ENCODE data around the gene IFNA17. TPM values are rescaled to one million over a fixed set of nuclear protein-coding genes. Genes with fewer than 3 reads are reported as not detected.
A peak's percentile ranks its signal among the peaks of the same experiment; 100 is the strongest.
"Not testable (repeated sequence)": the region's sequence is repeated elsewhere in the genome, so short reads cannot be mapped to it uniquely, and the experiment has no call there.

The IFNA17 gene
- polyA plus RNA-seq, 1 experiment = not detected

GRCh38 chr9:21205204-21205603, 22.8 kb downstream of the IFNA17 start:
- H3K4me3 ChIP-seq (ENCODE audit: low read depth, low read length) = no peak overlapping the region
- POLR2A ChIA-PET = no interaction called here
- CTCF ChIA-PET = no interaction called here
- H3K36me3 ChIP-seq (ENCODE audit: control insufficient read depth, insufficient read depth, low read length) = no peaks in the 10 kb centered on the region
- no peak for TF ChIP-seq CTCF (IDR thresholded peaks at IDR 0.05; ENCODE audit: insufficient read depth, low read depth, low read length)
- peaks cover 2% of the 10 kb centered on the region; the same call in 1 of the 2 replicates for H3K27me3 ChIP-seq (ENCODE audit: control insufficient read depth, insufficient read depth, low read length)
- DNase-seq (ENCODE audit: low read depth) = no peak

- H3K27me3 ChIP-seq (ENCODE audit: control insufficient read depth, insufficient read depth, low read length); H3K4me3 ChIP-seq (ENCODE audit: low read depth, low read length); H3K36me3 ChIP-seq (ENCODE audit: control insufficient read depth, insufficient read depth, low read length); DNase-seq (ENCODE audit: low read depth); POLR2A ChIA-PET: not testable (repeated sequence)
- CTCF ChIA-PET = interaction anchor here (1.4 kb wide), 1 partner anchor 11 kb away, joined by 4 read pairs; no protein-coding TSS in a partner anchor
Observed at GRCh38 chr9:21202105-21202504, 25.9 kb downstream of the IFNA17 start, which contains the start of gene IFNA7. TSS of gene IFNA7 (minus strand) at chr9:21202205. CDS start at chr9:21202165, 40 bp downstream.

GRCh38 chr9:21194867-21195776, 32.9 kb downstream of the IFNA17 start:
- H3K36me3 ChIP-seq (ENCODE audit: control insufficient read depth, insufficient read depth, low read length); H3K27me3 ChIP-seq (ENCODE audit: control insufficient read depth, insufficient read depth, low read length); POLR2A ChIA-PET; DNase-seq (ENCODE audit: low read depth); H3K4me3 ChIP-seq (ENCODE audit: low read depth, low read length): not testable (repeated sequence)
- CTCF ChIA-PET = interaction anchor here (0.7 to 1.6 kb wide), 7 partner anchors 9 to 596 kb away, joined by 3 to 5 read pairs (median 4); partner anchors contain the start of gene IFNA10
- peak; percentile 54 for TF ChIP-seq CTCF (IDR thresholded peaks at IDR 0.05; ENCODE audit: insufficient read depth, low read depth, low read length)

- H3K4me3 ChIP-seq (ENCODE audit: low read depth, low read length); CTCF ChIA-PET; H3K27me3 ChIP-seq (ENCODE audit: control insufficient read depth, insufficient read depth, low read length); POLR2A ChIA-PET; DNase-seq (ENCODE audit: low read depth); H3K36me3 ChIP-seq (ENCODE audit: control insufficient read depth, insufficient read depth, low read length): not testable (repeated sequence)
Observed at GRCh38 chr9:21187487-21187886, 40.5 kb downstream of the IFNA17 start, which contains the start of gene IFNA4. TSS of gene IFNA4 (minus strand) at chr9:21187587. CDS start at chr9:21187531, 56 bp downstream.

GRCh38 chr9:21182810-21183736, 44.9 kb downstream of the IFNA17 start:
- H3K36me3 ChIP-seq (ENCODE audit: control insufficient read depth, insufficient read depth, low read length); H3K4me3 ChIP-seq (ENCODE audit: low read depth, low read length); DNase-seq (ENCODE audit: low read depth); H3K27me3 ChIP-seq (ENCODE audit: control insufficient read depth, insufficient read depth, low read length); POLR2A ChIA-PET: not testable (repeated sequence)
- TF ChIP-seq CTCF (IDR thresholded peaks at IDR 0.05; ENCODE audit: insufficient read depth, low read depth, low read length) = peak; percentile 41; the same call in 1 of the 2 replicates
- CTCF ChIA-PET = interaction anchor here (0.7 to 2.2 kb wide), 7 partner anchors 9 to 606 kb away, joined by 3 to 5 read pairs (median 4); no protein-coding TSS in a partner anchor

Other genes starting within 250 kb of the IFNA17 start
- gene HACD4, start 196.6 kb downstream of the IFNA17 start, polyA plus RNA-seq (2011; rRNA removed) = 4.3 and 8.6 TPM in 2 replicates
- not detected in 2 replicates for gene IFNB1, start 150.3 kb downstream of the IFNA17 start, polyA plus RNA-seq (2011; rRNA removed)
- not detected in 2 replicates for gene IFNW1, start 86.4 kb downstream of the IFNA17 start, polyA plus RNA-seq (2011; rRNA removed)
- gene IFNA21, start 61.6 kb downstream of the IFNA17 start, polyA plus RNA-seq (2011; rRNA removed) = not detected in 2 replicates
- not detected in 2 replicates for gene IFNA4, start 40.6 kb downstream of the IFNA17 start, polyA plus RNA-seq (2011; rRNA removed)
- not detected in 2 replicates for gene IFNA7, start 26.0 kb downstream of the IFNA17 start, polyA plus RNA-seq (2011; rRNA removed)
- gene IFNA10, start 21.1 kb downstream of the IFNA17 start, polyA plus RNA-seq (2011; rRNA removed) = not detected in 2 replicates
- gene IFNA16, start 10.9 kb downstream of the IFNA17 start, polyA plus RNA-seq (2011; rRNA removed) = not detected in 2 replicates
- gene IFNA14, start 11.8 kb upstream of the IFNA17 start, polyA plus RNA-seq (2011; rRNA removed) = not detected in 2 replicates
- not detected in 2 replicates for gene IFNA5, start 77.1 kb upstream of the IFNA17 start, polyA plus RNA-seq (2011; rRNA removed)
- 14.4 and 25.9 TPM in 2 replicates for gene KLHL9, start 107.2 kb upstream of the IFNA17 start, polyA plus RNA-seq (2011; rRNA removed)
- gene IFNA6, start 122.7 kb upstream of the IFNA17 start, polyA plus RNA-seq (2011; rRNA removed) = not detected in 2 replicates
- gene IFNA13, start 139.8 kb upstream of the IFNA17 start, polyA plus RNA-seq (2011; rRNA removed) = not detected in 2 replicates
- not detected in 2 replicates for gene IFNA2, start 157.2 kb upstream of the IFNA17 start, polyA plus RNA-seq (2011; rRNA removed)
- gene IFNA8, start 180.9 kb upstream of the IFNA17 start, polyA plus RNA-seq (2011; rRNA removed) = not detected in 2 replicates
- gene IFNA1, start 212.2 kb upstream of the IFNA17 start, polyA plus RNA-seq (2011; rRNA removed) = not detected in 2 replicates

Data from BJ (cell line).